Esophagus squamous epithelium (tissue), 4 donors: ENCODE data around the gene TMSB15B.

ENCODE experiments used
- POLR2A ChIP-seq, 4 donors: fragments of 450-650 bp; IDR thresholded peaks; one replicate each; pipeline ENCODE4 v1.6.1; 2017; ENCODE audit warnings: antibody characterized with exemption in 4 of 4, mild to moderate bottlenecking in 4 of 4, moderate library complexity in 3 of 4
- TF ChIP-seq, protein P1 (sequence below), 6 experiments: fragments of 450-650 bp in 4 of 6; fragments of 200-600 bp in 2 of 6; sonication (generic) in 2 of 6; IDR thresholded peaks; one replicate each; pipeline ENCODE4 v1.5.1; 2016 to 2019; ENCODE audit warnings: antibody characterized with exemption in 6 of 6, mild to moderate bottlenecking in 4 of 6, moderate library complexity in 4 of 6

GRCh38 chrX:104013158-104013557 is 50.7 kb downstream of the TMSB15B start:
- TF ChIP-seq, protein P1, sequence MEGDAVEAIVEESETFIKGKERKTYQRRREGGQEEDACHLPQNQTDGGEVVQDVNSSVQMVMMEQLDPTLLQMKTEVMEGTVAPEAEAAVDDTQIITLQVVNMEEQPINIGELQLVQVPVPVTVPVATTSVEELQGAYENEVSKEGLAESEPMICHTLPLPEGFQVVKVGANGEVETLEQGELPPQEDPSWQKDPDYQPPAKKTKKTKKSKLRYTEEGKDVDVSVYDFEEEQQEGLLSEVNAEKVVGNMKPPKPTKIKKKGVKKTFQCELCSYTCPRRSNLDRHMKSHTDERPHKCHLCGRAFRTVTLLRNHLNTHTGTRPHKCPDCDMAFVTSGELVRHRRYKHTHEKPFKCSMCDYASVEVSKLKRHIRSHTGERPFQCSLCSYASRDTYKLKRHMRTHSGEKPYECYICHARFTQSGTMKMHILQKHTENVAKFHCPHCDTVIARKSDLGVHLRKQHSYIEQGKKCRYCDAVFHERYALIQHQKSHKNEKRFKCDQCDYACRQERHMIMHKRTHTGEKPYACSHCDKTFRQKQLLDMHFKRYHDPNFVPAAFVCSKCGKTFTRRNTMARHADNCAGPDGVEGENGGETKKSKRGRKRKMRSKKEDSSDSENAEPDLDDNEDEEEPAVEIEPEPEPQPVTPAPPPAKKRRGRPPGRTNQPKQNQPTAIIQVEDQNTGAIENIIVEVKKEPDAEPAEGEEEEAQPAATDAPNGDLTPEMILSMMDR (IDR thresholded peaks at IDR 0.05), result no peak
- no peak for TF ChIP-seq POLR2A (IDR thresholded peaks at IDR 0.05)
